Osteocyte (in vitro differentiated cells): ENCODE measurements around the gene SLC29A2. TPM values are rescaled to one million over a fixed set of nuclear protein-coding genes. Genes with fewer than 3 reads are reported as not detected.

Experiments
- DNase-seq: peaks from one replicate; pipeline ENCODE4 v3.0.0; 2021; ENCODE audit warnings: mixed read lengths; ENCODE audit not compliant: unreplicated experiment; ENCODE audit errors: extremely low spot score
- H3K27ac Mint-ChIP-seq: one replicate; pipeline ENCODE4 v1.8.0; 2021; ENCODE audit warnings: mild to moderate bottlenecking, mixed read lengths; ENCODE audit not compliant: unreplicated experiment
- H3K27me3 Mint-ChIP-seq: one replicate; pipeline ENCODE4 v1.8.0; 2021; ENCODE audit warnings: mixed read lengths; ENCODE audit not compliant: unreplicated experiment
- H3K36me3 Mint-ChIP-seq: one replicate; pipeline ENCODE4 v1.8.0; 2021; ENCODE audit warnings: mixed read lengths; ENCODE audit not compliant: unreplicated experiment
- H3K4me1 Mint-ChIP-seq: one replicate; pipeline ENCODE4 v1.8.0; 2021; ENCODE audit warnings: mixed read lengths; ENCODE audit not compliant: unreplicated experiment
- H3K4me3 Mint-ChIP-seq: one replicate; pipeline ENCODE4 v1.8.0; 2021; ENCODE audit warnings: mild to moderate bottlenecking, moderate library complexity, mixed read lengths; ENCODE audit not compliant: unreplicated experiment
- H3K9me3 Mint-ChIP-seq: one replicate; pipeline ENCODE4 v1.8.0; 2021; ENCODE audit warnings: mixed read lengths; ENCODE audit not compliant: unreplicated experiment
- total RNA-seq: library from RNA; stranded (reverse); gene quantifications from 2 replicates; pipeline ENCODE4 v1.2.1, GENCODE V29; 2021
- TF ChIP-seq, protein P1 (sequence below): fragments of 200-600 bp; sonication (generic); IDR thresholded peaks from 2 replicates; pipeline ENCODE4 v1.5.0; 2021; ENCODE audit warnings: antibody characterized with exemption, mild to moderate bottlenecking, moderate library complexity

Gene SLC29A2
- total RNA-seq, 1 donor from 2014 or later: 3.6 TPM

DNA sequence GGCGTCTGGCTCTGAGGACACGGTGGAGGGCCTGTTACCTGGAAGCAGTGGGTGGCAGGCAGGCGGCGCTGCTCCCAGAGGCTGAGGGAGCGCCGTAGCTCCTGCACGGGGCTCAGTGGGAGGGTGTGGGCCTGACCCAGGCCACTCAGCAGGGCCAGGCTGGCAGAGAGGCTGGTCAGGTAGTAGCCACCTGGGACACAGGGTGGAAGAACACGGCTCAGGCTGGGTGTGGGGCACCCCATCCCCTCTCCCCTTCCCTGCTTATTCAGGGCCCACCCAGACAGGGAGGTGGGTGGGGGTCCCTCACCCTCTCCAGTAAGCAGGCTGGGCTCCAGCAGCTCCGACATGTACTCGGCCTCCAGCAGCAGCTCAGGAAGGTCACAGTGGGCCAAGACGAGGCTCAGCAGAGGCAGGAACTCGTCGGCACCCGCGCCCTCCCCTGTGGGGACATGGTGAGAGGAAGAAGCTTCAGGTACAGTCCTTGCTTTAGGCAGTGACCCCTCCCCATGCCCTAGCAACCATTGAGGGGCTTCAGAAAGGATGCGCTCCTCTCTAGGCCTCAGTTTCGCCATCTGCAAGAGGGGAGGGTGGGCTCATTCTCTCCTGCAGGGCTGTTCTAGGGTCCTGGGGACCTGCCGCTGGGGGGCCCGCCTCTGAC is 38.2 kb downstream of the SLC29A2 start:
- H3K4me3 Mint-ChIP-seq: no peak overlapping the region
- H3K36me3 Mint-ChIP-seq: peaks cover 6% of the 10 kb centered on the region
- no peak for DNase-seq
- H3K27me3 Mint-ChIP-seq: no peaks in the 10 kb centered on the region
- TF ChIP-seq, protein P1, sequence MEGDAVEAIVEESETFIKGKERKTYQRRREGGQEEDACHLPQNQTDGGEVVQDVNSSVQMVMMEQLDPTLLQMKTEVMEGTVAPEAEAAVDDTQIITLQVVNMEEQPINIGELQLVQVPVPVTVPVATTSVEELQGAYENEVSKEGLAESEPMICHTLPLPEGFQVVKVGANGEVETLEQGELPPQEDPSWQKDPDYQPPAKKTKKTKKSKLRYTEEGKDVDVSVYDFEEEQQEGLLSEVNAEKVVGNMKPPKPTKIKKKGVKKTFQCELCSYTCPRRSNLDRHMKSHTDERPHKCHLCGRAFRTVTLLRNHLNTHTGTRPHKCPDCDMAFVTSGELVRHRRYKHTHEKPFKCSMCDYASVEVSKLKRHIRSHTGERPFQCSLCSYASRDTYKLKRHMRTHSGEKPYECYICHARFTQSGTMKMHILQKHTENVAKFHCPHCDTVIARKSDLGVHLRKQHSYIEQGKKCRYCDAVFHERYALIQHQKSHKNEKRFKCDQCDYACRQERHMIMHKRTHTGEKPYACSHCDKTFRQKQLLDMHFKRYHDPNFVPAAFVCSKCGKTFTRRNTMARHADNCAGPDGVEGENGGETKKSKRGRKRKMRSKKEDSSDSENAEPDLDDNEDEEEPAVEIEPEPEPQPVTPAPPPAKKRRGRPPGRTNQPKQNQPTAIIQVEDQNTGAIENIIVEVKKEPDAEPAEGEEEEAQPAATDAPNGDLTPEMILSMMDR: no peak
- peaks cover 48% of the 10 kb centered on the region for H3K4me1 Mint-ChIP-seq
- H3K27ac Mint-ChIP-seq: no peak overlapping the region
- no peaks in the 10 kb centered on the region for H3K9me3 Mint-ChIP-seq

DNA sequence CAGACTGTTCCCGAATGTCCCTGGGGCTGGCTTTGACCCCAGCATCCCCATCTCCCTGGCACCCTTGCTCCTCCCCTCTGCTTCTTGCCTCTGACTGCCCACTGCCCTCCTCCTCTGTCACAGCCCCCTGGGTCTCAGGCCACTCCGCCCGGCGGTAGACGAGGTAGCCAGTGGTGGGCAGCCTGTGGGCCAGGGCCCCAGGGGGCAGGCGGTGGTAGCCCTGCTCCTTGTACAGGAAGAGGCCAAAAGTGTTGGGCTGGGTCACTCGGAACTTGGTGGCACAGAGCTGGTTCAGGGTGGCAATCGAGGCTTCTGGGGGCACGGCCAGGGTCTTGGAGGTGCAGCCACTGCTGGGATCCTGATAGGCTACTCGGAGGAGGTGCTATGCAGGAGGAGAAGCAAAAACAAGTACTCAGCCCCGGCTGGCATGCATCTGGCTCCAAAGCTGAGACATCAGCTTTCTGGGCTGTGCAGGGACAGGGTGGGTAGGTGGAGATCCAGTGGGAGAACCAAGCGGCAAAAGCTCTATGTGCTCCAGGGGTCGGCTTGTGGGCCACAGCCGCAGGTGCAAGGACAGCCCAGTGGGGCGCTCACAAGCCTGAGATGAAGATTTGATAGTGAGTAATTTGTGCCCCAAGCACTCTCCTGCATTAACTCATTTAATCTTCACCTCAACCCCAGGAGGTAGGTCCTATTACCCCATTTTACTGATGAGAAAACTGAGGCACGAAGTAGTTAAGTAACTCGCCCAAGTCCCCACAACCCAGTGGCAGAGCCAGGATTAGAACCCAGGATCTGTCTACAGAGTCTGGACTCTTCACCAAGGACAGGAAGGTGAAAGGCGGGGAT is 39.0 kb downstream of the SLC29A2 start:
- no peaks in the 10 kb centered on the region for H3K9me3 Mint-ChIP-seq
- H3K27me3 Mint-ChIP-seq: no peaks in the 10 kb centered on the region
- H3K27ac Mint-ChIP-seq: no peak overlapping the region
- H3K4me1 Mint-ChIP-seq: peaks cover 51% of the 10 kb centered on the region
- H3K4me3 Mint-ChIP-seq: no peak overlapping the region
- no peak for DNase-seq
- TF ChIP-seq, protein P1: no peak
- peaks cover 6% of the 10 kb centered on the region for H3K36me3 Mint-ChIP-seq

DNA sequence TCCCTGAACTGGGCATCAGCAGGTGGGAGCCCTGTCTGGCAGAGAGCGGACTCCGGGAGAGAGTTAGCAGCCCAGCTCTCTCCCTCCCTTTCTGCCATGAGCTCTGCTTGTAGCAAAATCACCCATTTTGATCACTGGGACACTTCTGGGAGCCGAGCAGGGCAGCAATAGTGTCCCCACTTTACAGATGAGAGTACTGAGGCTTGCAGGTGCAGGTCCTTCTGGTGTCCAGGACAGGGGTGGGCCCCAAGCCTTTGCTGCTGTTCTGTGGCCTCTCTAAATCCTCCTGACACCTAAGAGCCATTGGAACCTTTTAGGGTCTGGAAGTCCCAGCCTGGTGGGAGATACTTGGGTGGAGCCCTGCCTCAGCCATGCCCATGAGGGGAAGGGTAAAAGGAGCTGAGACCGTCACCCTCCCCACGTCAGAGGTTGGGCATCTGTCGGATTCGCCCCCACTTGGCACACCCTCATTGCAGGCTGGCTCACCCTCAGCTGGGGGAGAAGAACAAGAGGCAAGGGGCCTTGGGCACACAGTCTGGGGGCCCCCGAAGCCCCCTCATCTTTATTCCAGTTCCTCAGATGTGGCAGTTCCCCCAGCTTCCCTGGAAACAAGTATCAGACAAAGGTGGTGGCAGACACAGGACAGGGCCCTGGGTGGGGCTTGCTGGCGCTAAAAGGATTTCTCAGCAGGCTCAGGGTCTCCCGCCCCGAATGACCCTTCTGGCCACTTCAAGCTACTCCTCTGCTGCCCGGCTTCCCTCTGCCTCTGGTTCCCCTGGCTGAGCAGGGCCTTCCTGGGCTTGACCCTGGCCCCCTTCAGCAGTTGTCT is 39.8 kb downstream of the SLC29A2 start:
- no peak for DNase-seq
- no peak overlapping the region for H3K4me3 Mint-ChIP-seq
- TF ChIP-seq, protein P1: no peak
- peaks cover 50% of the 10 kb centered on the region for H3K4me1 Mint-ChIP-seq
- peaks cover 6% of the 10 kb centered on the region for H3K36me3 Mint-ChIP-seq
- no peaks in the 10 kb centered on the region for H3K27me3 Mint-ChIP-seq
- no peak overlapping the region for H3K27ac Mint-ChIP-seq
- H3K9me3 Mint-ChIP-seq: no peaks in the 10 kb centered on the region

DNA sequence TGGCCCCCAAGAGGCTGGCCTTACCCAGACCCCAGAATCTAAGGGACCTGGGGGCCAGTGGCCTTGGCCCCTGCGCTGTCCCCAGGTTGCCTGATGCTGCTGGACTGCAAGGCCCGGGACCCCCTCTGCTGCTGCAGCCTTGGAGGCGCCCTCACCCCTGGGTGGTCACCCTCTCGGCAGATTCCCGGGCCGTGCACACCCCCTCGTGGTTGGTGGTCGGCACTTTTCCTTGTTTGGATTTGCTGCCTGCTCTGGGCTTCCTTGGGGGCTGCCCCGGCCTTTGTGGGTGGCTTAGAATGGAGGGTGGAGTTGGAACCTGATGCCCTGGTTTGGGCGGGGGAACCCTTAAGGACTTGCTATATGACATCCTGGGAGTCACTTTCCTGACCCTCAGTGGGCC is 40.6 kb downstream of the SLC29A2 start:
- Mint-ChIP-seq H3K27ac (no peak overlapping the region), H3K36me3 (peaks cover 6% of the 10 kb centered on the region), H3K4me1 (peaks cover 48% of the 10 kb centered on the region), H3K9me3 (no peaks in the 10 kb centered on the region), H3K27me3 (no peaks in the 10 kb centered on the region), H3K4me3 (no peak overlapping the region)
- DNase-seq: no peak
- TF ChIP-seq, protein P1: no peak
